Measurements from ENCODE around the gene NHEJ1. TPM values are rescaled to one million over a fixed set of nuclear protein-coding genes. Genes with fewer than 3 reads are reported as not detected.

The NHEJ1 gene
- total RNA-seq, 2 experiments from 2014 or later: 18.1 to 20.3 TPM

DNA sequence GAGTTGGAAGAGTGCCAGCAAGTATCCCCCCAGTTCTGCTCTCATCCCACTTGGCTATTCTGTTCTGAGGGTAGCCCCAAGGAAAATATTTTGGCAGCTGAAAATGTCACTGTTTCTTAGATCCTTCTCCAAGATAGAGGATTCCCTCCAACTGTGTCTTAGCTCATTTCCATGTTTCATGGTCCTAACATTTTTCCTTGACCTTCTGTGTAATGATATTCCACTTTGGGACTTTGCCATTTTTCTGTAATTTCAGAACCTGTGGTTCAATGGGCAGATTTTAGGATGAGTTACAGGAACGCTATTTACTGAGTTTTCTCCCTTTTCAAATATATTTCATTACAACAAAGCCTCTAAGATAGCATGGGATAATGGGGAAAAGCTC is 34.7 kb downstream of the NHEJ1 start:
- CTCF ChIA-PET: no interaction called here
- H3K27me3 Mint-ChIP-seq: no peaks in the 10 kb centered on the region

DNA sequence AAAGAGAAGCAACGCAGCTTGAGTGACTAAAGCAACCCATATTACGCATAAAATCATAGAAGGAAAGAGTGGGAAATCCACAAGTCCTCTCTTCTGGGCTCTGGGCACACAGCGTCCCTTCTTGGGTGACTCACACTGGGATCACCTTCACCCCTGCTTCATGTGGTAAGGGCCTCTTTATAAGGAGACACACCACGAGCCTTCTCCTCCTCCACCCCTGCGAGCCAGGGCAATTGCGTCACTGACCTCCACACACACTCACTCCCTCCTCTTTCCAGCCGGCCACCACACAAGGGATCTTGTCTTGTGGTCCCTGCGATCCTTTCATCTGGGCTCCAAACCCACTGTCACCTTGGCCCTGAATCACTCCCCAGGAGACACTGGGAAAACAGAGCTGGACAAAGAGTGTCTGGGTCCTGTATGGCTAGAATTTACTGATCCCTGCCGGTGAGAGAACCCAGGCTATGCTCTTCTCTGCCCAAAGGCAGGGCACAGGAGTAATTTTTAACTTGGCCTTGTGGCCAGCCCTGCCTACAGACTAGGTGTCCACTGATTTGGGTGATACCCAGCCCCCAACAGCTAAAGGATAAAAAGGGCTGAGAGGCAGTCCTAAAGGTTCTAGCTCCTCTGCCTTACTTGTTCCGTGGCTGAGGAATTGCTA is 35.3 kb downstream of the NHEJ1 start:
- no peaks in the 10 kb centered on the region for H3K9me3 Mint-ChIP-seq
- H3K27ac Mint-ChIP-seq: no peak overlapping the region
- no peaks in the 10 kb centered on the region for H3K27me3 Mint-ChIP-seq
- H3K4me1 Mint-ChIP-seq: peaks cover 8% of the 10 kb centered on the region
- POLR2A ChIA-PET: no interaction called here
- CTCF ChIA-PET: interaction anchor here (1.2 kb wide), 1 partner anchor 13 kb away, joined by 3 read pairs; no protein-coding TSS in a partner anchor
- H3K36me3 Mint-ChIP-seq (ENCODE audit: low read depth): no peaks in the 10 kb centered on the region
- no peak for DNase-seq
- no peak overlapping the region for H3K4me3 Mint-ChIP-seq

More for the DNA sequence above, 34.7 kb downstream of the NHEJ1 start:
- Mint-ChIP-seq H3K27ac (no peak overlapping the region), H3K4me3 (no peak overlapping the region), H3K9me3 (no peaks in the 10 kb centered on the region), H3K4me1 (peaks cover 8% of the 10 kb centered on the region), H3K36me3 (ENCODE audit: low read depth) (no peaks in the 10 kb centered on the region)
- DNase-seq: no peak
- POLR2A ChIA-PET: no interaction called here

DNA sequence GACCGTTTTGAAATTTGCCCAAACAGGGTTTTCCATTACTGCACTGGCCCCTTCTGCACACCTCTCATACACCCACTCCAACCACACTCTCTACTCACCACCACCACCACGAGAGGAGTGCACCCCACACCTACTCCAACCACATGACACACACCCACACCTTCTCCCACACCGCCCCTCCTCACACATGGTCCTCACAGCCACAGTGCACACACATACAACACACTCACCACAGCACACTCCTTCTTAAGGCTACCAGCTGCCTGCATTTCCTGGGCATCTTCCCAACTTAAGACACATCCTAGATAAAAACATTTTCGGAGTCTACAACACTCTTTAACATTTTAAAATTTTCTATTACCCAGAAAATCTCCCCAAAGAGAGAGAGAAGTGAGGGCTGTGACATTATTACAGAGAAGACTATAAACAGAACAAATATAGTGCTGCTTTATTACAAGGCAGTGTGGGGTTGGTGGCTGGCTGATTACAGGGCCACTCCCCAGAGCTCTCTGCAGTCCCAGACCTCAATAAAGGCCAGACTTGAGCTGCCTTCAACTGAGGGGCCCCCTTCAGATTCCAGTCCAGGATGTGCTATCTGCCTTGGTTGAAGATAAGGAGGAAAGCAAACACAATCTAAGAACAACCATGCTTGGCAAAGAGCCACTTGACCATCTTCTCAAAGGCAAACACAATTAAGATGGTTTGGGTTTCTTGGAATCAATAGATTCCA is 36.1 kb downstream of the NHEJ1 start:
- no peak for DNase-seq

DNA sequence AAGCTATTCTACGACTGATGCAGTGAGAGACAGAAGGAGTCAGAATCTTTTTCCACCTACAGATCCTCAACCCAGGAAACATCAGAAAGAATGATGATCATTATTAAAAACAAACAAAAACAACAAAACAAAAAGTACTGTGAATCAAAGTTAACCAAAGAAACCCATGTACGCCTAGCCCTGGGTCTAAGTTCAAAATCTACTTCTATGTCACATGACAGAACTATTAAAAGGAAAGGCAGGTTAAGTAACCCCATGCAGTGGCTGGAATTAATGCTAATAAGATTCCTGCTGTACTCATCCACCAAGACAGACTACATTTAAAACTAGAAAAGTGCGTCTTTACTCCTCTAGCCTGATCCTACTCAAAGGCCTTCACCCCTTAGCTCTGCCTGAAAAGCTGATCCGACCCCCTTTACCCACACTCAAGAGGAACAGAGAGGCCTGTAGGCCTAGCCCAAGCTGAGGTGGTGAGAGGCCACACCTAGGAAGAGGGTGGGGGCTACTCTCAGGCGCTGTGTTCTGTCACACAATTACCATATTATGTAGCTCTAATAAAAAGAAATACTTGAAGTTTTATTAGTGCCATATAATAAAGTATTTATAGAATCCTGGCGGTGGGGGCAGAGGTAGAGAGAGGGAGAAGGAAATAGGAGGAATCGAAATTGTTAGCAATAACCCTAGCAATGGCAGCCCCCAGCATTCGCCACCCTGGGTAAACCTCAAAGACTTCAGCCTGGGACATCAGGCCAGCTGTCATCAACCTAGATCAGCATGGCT is 37.1 kb downstream of the NHEJ1 start:
- Mint-ChIP-seq H3K4me1 (peaks cover 8% of the 10 kb centered on the region), H3K36me3 (ENCODE audit: low read depth) (no peaks in the 10 kb centered on the region), H3K27me3 (no peaks in the 10 kb centered on the region), H3K9me3 (no peaks in the 10 kb centered on the region), H3K4me3 (no peak overlapping the region), H3K27ac (no peak overlapping the region)
- no peak for DNase-seq
- ChIA-PET POLR2A (no interaction called here), CTCF (interaction anchor here (1.0 to 1.2 kb wide), 3 partner anchors 10 to 171 kb away, joined by 3 to 5 read pairs (median 3); no protein-coding TSS in a partner anchor)

More for the DNA sequence above, 36.1 kb downstream of the NHEJ1 start:
- ChIA-PET POLR2A (no interaction called here), CTCF (interaction anchor here (0.7 to 1.2 kb wide), 2 partner anchors 12 to 158 kb away, joined by 3 read pairs; no protein-coding TSS in a partner anchor)
- Mint-ChIP-seq H3K4me3 (no peak overlapping the region), H3K9me3 (no peaks in the 10 kb centered on the region), H3K27ac (no peak overlapping the region), H3K4me1 (peaks cover 8% of the 10 kb centered on the region), H3K27me3 (no peaks in the 10 kb centered on the region), H3K36me3 (ENCODE audit: low read depth) (no peaks in the 10 kb centered on the region)

DNA sequence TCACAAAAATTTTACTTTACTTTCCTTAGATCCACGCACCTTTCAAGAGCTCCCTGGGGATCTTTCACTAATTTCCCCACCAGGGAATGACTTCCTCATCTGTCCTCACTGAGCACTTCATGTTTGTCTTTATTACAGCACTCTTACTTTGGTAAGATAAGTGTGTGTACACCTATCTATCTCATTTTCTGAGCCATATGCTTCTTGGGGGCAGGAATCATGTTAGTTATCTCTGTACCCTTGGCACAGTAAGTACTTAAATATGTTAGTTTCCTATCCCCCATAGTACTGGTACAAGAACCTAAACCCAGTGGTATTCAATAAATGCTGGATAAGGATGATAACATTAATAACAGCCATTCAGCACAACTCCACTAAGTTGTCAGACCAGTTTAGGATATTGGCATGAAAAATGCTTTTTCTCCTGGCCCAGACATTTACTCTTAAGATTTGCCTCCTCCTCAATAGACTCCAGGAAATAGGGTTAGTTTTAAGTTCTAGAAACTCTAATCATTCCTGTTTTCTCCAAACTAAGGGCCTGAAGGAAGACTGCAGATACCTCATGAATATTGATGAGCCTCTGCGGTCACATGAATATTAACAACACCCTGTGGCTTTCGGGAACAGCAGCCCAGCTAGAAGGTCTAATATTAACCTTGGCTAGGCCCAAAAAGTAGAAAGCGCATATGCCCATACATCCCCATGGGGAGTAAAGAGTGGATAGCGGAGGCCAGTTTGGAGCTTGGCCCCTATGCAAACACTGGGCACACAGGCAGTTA is 38.2 kb downstream of the NHEJ1 start:
- POLR2A ChIA-PET: interaction anchor here (0.7 kb wide), 1 partner anchor 71 kb away, joined by 3 read pairs; no protein-coding TSS in a partner anchor
- H3K27me3 Mint-ChIP-seq: no peaks in the 10 kb centered on the region
- CTCF ChIA-PET: interaction anchor here (0.6 to 1.6 kb wide), 8 partner anchors 9 to 937 kb away, joined by 3 to 5 read pairs (median 4); no protein-coding TSS in a partner anchor
- no peak overlapping the region for H3K4me3 Mint-ChIP-seq
- no peaks in the 10 kb centered on the region for H3K36me3 Mint-ChIP-seq (ENCODE audit: low read depth)
- H3K9me3 Mint-ChIP-seq: no peaks in the 10 kb centered on the region
- peaks cover 8% of the 10 kb centered on the region for H3K4me1 Mint-ChIP-seq
- DNase-seq: no peak
- H3K27ac Mint-ChIP-seq: no peak overlapping the region

DNA sequence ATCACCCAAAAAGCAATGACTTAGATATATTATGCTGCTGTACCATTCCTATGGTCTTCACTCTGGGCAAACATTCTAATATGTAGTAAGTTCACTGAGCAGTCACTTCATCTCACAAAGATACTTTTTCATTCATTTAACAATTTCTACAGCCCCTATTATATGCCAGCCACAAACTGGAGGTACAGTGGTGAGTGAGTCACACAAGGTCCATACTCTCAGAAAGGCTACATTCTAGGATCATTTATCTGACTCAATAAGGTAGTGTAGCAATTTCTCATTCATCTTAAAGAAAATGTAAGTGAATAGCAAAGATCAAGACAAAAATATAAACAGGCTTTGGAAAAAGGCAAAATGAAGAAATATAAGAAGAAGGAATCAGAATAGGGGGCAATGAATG is 40.5 kb downstream of the NHEJ1 start:
- Mint-ChIP-seq H3K36me3 (ENCODE audit: low read depth) (no peaks in the 10 kb centered on the region), H3K4me1 (peaks cover 8% of the 10 kb centered on the region), H3K4me3 (no peak overlapping the region), H3K27ac (no peak overlapping the region), H3K9me3 (no peaks in the 10 kb centered on the region), H3K27me3 (no peaks in the 10 kb centered on the region)
- POLR2A ChIA-PET: no interaction called here
- no peak for DNase-seq
- CTCF ChIA-PET: interaction anchor here (0.6 to 4.7 kb wide), 7 partner anchors 8 to 175 kb away, joined by 3 to 30 read pairs (median 5); no protein-coding TSS in a partner anchor

DNA sequence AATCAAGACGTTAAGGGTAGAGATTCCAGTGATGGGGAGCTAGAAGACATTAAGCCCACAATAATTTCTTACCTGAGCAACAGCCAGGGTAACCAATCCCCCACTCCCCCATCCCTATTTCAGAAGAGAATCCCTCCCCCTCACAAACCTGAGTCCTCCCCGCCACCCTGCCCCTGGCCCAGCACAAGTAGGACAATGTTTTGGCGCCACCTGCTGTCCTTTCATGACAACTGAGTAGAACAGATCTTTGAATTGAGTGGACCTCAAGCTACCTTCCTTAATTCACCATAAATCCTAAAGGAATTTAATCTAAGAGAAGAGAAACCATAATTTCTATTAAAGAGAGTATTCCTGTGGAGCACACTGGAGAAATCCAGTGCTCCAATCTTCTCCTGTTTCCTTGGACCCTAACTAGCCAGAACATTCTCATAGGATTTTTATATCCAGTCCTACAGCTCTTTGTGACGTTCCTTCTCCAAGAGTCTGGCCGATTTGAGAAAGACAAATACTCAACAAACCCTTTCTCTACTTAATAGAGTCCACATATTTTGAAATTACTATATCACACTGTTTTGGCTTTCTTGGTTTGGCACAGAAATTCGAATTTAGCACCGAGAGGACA is 41.1 kb downstream of the NHEJ1 start:
- Mint-ChIP-seq H3K27ac (no peak overlapping the region), H3K4me1 (peaks cover 7% of the 10 kb centered on the region), H3K9me3 (no peaks in the 10 kb centered on the region), H3K36me3 (ENCODE audit: low read depth) (no peaks in the 10 kb centered on the region), H3K27me3 (no peaks in the 10 kb centered on the region), H3K4me3 (no peak overlapping the region)
- peak; percentile 68 for DNase-seq
- ChIA-PET CTCF (interaction anchor here (1.0 to 4.7 kb wide), 6 partner anchors 9 to 175 kb away, joined by 3 to 30 read pairs (median 6); no protein-coding TSS in a partner anchor), POLR2A (no interaction called here)

DNA sequence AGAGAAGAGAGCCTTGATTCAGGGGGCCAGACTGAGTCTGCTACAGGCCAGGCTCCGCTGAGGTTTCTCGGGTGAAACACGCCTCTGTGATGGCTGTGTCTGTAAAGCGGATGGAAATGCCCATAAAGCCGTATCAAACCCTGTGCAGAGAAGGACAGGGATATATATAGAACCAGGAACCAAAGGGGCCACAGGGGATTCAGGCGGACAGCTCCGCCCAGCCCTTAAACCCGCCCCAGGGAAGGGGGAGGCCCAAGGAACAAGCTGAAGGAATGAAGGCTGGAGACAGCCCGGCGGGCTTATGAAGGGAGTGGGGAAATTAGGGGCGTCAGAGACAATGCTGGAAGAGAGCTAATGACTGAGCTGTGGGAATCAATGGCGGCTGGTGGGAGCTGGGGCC is 42.1 kb downstream of the NHEJ1 start:
- H3K4me1 Mint-ChIP-seq: no peaks in the 10 kb centered on the region
- no peak overlapping the region for H3K4me3 Mint-ChIP-seq
- no peaks in the 10 kb centered on the region for H3K27me3 Mint-ChIP-seq
- POLR2A ChIA-PET: no interaction called here
- DNase-seq: no peak
- CTCF ChIA-PET: interaction anchor here (1.4 to 4.7 kb wide), 3 partner anchors 50 to 176 kb away, joined by 3 to 30 read pairs (median 6); no protein-coding TSS in a partner anchor
- no peak overlapping the region for H3K27ac Mint-ChIP-seq
- H3K36me3 Mint-ChIP-seq (ENCODE audit: low read depth): no peaks in the 10 kb centered on the region
- no peaks in the 10 kb centered on the region for H3K9me3 Mint-ChIP-seq

DNA sequence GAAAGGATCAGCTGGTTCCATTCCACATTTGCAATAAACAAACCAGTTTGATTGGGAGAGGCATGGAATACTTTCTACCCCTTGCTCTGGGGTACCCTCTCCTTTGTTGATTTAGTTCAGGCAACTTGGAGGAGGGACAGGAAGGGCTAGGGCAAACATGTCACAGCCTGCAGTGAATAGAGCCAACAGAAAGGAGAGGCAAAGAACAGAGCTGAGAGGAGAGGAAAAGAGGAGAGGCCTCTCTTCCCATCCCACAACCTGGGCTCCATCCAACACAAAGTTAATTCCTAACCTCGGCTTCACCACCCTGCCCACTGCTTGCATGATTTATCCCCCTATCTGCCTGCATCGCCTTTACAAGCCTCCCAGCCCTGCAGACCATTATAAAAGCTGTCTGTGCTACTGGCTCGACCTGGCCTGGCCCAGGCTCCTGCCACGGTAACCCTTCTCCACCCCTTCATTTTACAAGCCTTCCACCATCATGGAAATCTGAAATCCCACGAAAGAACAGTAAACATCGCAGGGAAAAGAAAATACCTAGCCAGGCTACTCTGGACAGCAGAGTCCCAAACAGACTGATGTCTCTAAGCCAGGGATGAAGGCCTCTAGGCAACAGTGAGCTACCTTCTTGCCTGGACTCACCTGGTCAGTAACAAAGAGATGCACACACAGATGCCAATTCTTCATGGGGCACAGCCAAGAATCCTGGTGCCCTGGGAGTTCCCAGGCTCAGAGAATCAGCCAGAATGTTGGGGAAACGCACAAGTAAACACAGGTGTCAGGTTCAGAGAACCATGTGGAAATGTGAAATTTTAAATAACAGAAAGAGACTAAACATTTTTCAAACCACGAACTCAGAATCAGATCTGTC is 43.6 kb downstream of the NHEJ1 start:
- no peak overlapping the region for H3K27ac Mint-ChIP-seq
- CTCF ChIA-PET: interaction anchor here (0.9 to 4.7 kb wide), 3 partner anchors 12 to 59 kb away, joined by 3 to 30 read pairs (median 3); no protein-coding TSS in a partner anchor

DNA sequence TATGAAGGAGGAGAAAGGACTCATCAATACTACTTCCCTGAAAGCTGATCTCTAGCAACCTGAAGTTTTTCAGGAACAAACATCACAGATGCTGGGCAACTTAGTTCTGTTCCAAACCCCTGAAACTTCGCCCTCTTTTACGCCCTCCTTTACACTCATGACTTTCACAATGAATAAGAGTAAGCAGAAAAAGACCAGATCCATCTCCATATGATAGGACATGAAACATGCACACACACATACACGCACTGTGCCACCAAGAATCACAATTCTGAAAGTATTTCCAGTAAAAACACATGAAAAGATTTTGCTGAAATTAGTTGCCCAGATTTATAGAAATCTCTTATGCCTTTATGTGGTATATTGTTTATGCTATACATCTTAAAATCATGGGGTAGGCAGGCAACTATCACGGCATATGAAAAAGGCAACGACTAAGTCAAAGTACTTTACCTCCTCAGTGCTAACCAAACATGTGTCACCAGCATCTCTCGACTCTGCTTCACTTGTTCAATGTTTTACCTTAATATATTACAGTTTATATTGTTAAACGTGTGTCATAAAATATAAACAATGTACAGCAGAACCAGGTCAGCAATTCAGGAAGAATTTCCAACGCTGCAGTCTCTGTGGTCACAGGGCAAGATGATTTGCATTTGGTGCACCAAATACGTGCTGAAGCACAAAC is 47.8 kb downstream of the NHEJ1 start:
- DNase-seq: no peak
- Mint-ChIP-seq H3K4me3 (no peak overlapping the region), H3K27me3 (no peaks in the 10 kb centered on the region), H3K9me3 (no peaks in the 10 kb centered on the region), H3K27ac (no peak overlapping the region), H3K4me1 (no peaks in the 10 kb centered on the region), H3K36me3 (ENCODE audit: low read depth) (no peaks in the 10 kb centered on the region)
- ChIA-PET CTCF (interaction anchor here (0.6 to 1.3 kb wide), 5 partner anchors 10 to 1748 kb away, joined by 3 read pairs; no protein-coding TSS in a partner anchor), POLR2A (no interaction called here)

More for the DNA sequence above, 43.6 kb downstream of the NHEJ1 start:
- Mint-ChIP-seq H3K4me3 (no peak overlapping the region), H3K4me1 (no peaks in the 10 kb centered on the region), H3K27me3 (no peaks in the 10 kb centered on the region), H3K36me3 (ENCODE audit: low read depth) (no peaks in the 10 kb centered on the region), H3K9me3 (no peaks in the 10 kb centered on the region)
- DNase-seq: no peak
- POLR2A ChIA-PET: no interaction called here

DNA sequence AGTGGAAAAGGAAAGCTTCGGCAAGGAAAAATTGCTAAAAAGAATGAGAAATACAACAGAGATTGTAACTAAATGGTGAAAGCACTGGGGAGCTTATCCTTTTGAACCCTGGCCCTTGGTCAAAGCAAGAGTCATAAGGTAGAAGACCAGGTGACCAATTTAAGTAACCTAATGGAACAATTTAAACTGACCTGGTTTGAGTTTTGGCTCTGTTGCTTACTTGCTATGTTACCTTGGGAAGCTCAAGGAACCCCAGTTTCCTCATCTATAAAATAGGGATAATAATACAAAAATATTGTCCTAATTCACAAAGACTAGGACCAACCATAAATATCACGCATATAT is 48.6 kb downstream of the NHEJ1 start:
- no peak overlapping the region for H3K4me3 Mint-ChIP-seq
- CTCF ChIA-PET: interaction anchor here (0.5 to 1.8 kb wide), 5 partner anchors 13 to 189 kb away, joined by 3 to 4 read pairs (median 3); no protein-coding TSS in a partner anchor
- no peak for DNase-seq
- no peak overlapping the region for H3K27ac Mint-ChIP-seq
- H3K9me3 Mint-ChIP-seq: no peaks in the 10 kb centered on the region
- H3K4me1 Mint-ChIP-seq: no peaks in the 10 kb centered on the region
- POLR2A ChIA-PET: no interaction called here
- H3K27me3 Mint-ChIP-seq: no peaks in the 10 kb centered on the region
- no peaks in the 10 kb centered on the region for H3K36me3 Mint-ChIP-seq (ENCODE audit: low read depth)

Data from activated CD4-positive, alpha-beta T cell treated with anti-CD3 and anti-CD28 coated beads, Interleukin-2, amount 10 ng/mL, durations not matched to agents 7 days and 5 days (primary cell).